OCI-LY7 (cell line): ENCODE data around the gene PPP1R2. TPM values are rescaled to one million over a fixed set of nuclear protein-coding genes. Genes with fewer than 3 reads are reported as not detected.

ENCODE experiments used
- small RNA-seq: library from RNA; depleted of rRNA; stranded (forward); fragments of <200 nt; gene quantifications from one replicate; pipeline ENCODE3, GENCODE V24; 2014
- total RNA-seq, 2 experiments: library from RNA; depleted of rRNA in 1 of 2; stranded (reverse); fragments of >200 nt in 1 of 2; shearing (Covaris generic) in 1 of 2; gene quantifications; 2 replicates each; pipeline ENCODE4 v1.2.3, GENCODE V29; 2014 to 2022

The PPP1R2 gene
- total RNA-seq, 2 experiments from 2014 or later = 91.9 to 239 TPM

Small RNA genes within 50 kb of the gene (small RNA-seq; reads per million reads assigned to genes)
- not detected for gene RN7SL73P
- not detected for gene RNU6ATAC24P

Other genes starting within 250 kb of the PPP1R2 start
- 43.9 and 60.8 TPM in 2 replicates for gene ACAP2, start 100.3 kb downstream of the PPP1R2 start, total RNA-seq (2014; rRNA removed; shearing (Covaris generic))
- gene ACAP2, start 100.3 kb downstream of the PPP1R2 start, total RNA-seq (2022) = 71.1 and 80.7 TPM in 2 replicates
- gene APOD, start 40.6 kb upstream of the PPP1R2 start, total RNA-seq (2014; rRNA removed; shearing (Covaris generic)) = not detected in 2 replicates
- gene APOD, start 40.6 kb upstream of the PPP1R2 start, total RNA-seq (2022) = not detected in 2 replicates
- gene MUC20, start 177.7 kb upstream of the PPP1R2 start, total RNA-seq (2014; rRNA removed; shearing (Covaris generic)) = 1.1 TPM in 1 of 2 replicates, not detected in the other
- 0.40 and 0.72 TPM in 2 replicates for gene MUC20, start 177.7 kb upstream of the PPP1R2 start, total RNA-seq (2022)